Ovary (tissue), 9 donors: ENCODE data around the gene BBS5. TPM values are rescaled to one million over a fixed set of nuclear protein-coding genes. Genes with fewer than 3 reads are reported as not detected.

Experiments used
- DNase-seq, 5 donors: peaks; one replicate each; pipeline ENCODE4 v3.0.0-alpha.2; 2019 to 2020
- H3K27ac ChIP-seq, 2 donors: fragments of 200-600 bp; one replicate each; pipeline versions ENCODE4 v1.5.1 to v1.8.0; 2019 to 2022
- H3K27me3 ChIP-seq: fragments of 200-600 bp; one replicate; pipeline ENCODE4 v1.8.0; 2022
- H3K36me3 ChIP-seq: fragments of 200-600 bp; sonication (generic); one replicate; pipeline ENCODE4 v1.5.1; 2019
- H3K4me1 ChIP-seq: one replicate; pipeline ENCODE4 v1.8.1; 2013; ENCODE audit warnings: mild to moderate bottlenecking, moderate library complexity; ENCODE audit not compliant: insufficient read depth
- H3K4me3 ChIP-seq: fragments of 200-600 bp; sonication (generic); one replicate; pipeline ENCODE4 v1.5.1; 2017
- H3K9me3 ChIP-seq, 2 donors: fragments of 200-600 bp in 1 of 2; sonication (generic) in 1 of 2; one replicate each; pipeline versions ENCODE4 v1.5.1 to v1.8.1; 2013 to 2019; ENCODE audit warnings: mild to moderate bottlenecking in 1 of 2, moderate library complexity in 1 of 2
- EP300 ChIP-seq: sonication (generic); formaldehyde crosslinking; IDR thresholded peaks from one replicate; pipeline ENCODE4 v1.6.1; 2017; ENCODE audit warnings: antibody characterized with exemption
- POLR2A ChIP-seq: fragments of 450-650 bp; IDR thresholded peaks from one replicate; pipeline ENCODE4 v1.6.1; 2017; ENCODE audit warnings: antibody characterized with exemption, mild to moderate bottlenecking, moderate library complexity
- WGBS, 3 donors: extraction: QIAGEN DNeasy Blood & Tissue Kit in 1 of 3; methylation state at CpG; one replicate each; pipeline versions ENCODE4 v1.1.5 to v1.1.7; 2013 to 2017; 5-methylcytosine and 5-hydroxymethylcytosine counted together
- intact Hi-C, 4 donors: fragments of 100-400 bp; cut with DNase I; formaldehyde crosslinking; loops; one replicate each; pipeline versions ENCODE4 v1.11.0 to v1.15.1; 2022 to 2023
- polyA plus RNA-seq, 2 donors: library from polyadenylated mRNA; stranded (reverse); fragments of 200-250 nt in 1 of 2; fragments of 350-450 nt in 1 of 2; fragmentation: Illumina TruSeq in 1 of 2; extraction: RNeasy Lipid Tissue Mini Kit (QIAGEN cat#74804) in 1 of 2; gene quantifications; one replicate each; pipeline ENCODE4 v1.2.3, GENCODE V29; 2013 to 2014
- total RNA-seq, 7 donors: library from RNA; depleted of rRNA in 2 of 7; stranded (reverse); fragments of >200 nt in 2 of 7; fragmentation: NEBNext Ultra II Directional in 3 of 7; extraction: Animal tissue kit (Norgen Biotek cat#: 25700) in 3 of 7; gene quantifications; one replicate each; pipeline versions ENCODE4 v1.1.0 to v1.2.4, GENCODE V29; 2016 to 2023
- TF ChIP-seq, protein P1 (sequence below), 3 donors: fragments of 450-650 bp in 2 of 3; fragments of 200-600 bp in 1 of 3; IDR thresholded peaks; one replicate each; pipeline versions ENCODE4 v1.5.1 to v1.8.0; 2016 to 2022; ENCODE audit warnings: antibody characterized with exemption in 3 of 3, mild to moderate bottlenecking in 1 of 3
- donor health status: DM: no; HTN: no; CAD: no; lungs with moderate emphysema.
- donor health status: DM: no; HTN: no; CAD: no.
- donor health status: Bipolar disorder and iron deficiency.
- donor health status: DM: yes; HTN: yes; CAD: no.
- donor health status: DM: no; HTN: no; CAD: no.
- donor health status: DM: yes; HTN: yes; CAD: no.

BBS5 gene
- total and polyA plus RNA-seq, 9 donors: 7.4 to 17.2 (median 11.8) TPM

DNA sequence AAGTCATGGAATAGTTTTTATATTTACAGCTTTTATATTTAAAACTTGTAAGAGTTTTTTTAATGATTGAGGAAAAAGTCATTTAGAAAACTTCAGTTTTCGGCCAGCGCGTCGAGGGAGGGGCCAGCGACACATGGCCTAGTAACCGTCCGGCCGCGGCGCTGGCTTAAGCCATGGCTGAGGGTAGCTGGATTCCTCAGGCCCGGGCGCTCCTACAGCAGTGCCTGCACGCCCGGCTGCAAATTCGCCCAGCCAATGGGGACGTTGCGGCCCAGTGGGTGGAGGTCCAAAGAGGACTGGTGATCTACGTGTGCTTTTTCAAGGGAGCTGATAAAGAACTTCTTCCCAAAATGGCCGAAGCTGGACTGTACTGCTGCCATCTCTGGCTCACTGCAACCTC is 25.4 kb downstream of the BBS5 start:
- no peaks in the 10 kb centered on the region for H3K36me3 ChIP-seq
- H3K4me3 ChIP-seq: no peak overlapping the region
- 96 to 98% (median 98%) methylated on average over 19 of the region's 19 CpGs for WGBS, 3 donors
- H3K27ac ChIP-seq: no peak overlapping the region
- H3K4me1 ChIP-seq: peaks cover 2% of the 10 kb centered on the region
- intact Hi-C loops: no loop called here
- no peaks in the 10 kb centered on the region for H3K27me3 ChIP-seq
- TF ChIP-seq POLR2A (no peak), EP300 (no peak)
- TF ChIP-seq, protein P1, sequence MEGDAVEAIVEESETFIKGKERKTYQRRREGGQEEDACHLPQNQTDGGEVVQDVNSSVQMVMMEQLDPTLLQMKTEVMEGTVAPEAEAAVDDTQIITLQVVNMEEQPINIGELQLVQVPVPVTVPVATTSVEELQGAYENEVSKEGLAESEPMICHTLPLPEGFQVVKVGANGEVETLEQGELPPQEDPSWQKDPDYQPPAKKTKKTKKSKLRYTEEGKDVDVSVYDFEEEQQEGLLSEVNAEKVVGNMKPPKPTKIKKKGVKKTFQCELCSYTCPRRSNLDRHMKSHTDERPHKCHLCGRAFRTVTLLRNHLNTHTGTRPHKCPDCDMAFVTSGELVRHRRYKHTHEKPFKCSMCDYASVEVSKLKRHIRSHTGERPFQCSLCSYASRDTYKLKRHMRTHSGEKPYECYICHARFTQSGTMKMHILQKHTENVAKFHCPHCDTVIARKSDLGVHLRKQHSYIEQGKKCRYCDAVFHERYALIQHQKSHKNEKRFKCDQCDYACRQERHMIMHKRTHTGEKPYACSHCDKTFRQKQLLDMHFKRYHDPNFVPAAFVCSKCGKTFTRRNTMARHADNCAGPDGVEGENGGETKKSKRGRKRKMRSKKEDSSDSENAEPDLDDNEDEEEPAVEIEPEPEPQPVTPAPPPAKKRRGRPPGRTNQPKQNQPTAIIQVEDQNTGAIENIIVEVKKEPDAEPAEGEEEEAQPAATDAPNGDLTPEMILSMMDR (IDR thresholded peaks at IDR 0.05): no peak
- no peaks in the 10 kb centered on the region for H3K9me3 ChIP-seq
- DNase-seq: no peak

DNA sequence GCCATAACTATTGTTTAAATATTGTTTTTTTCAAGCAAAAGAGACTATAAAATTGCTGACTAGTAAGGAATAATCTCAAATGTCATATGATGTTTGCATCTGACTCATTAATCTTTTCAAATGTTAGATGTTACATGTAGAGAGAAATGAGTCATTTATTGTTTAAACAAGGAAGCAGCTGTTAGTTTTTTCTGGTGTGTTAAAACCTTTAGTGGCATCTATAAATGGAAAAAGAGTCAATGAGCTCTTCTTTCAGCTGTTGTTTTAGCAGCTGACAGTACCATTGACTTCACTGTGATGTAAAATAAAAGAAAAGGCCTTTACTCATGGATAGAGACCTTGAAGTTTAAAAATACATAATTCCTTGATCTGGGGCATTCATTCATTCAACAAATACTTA is 28.4 kb downstream of the BBS5 start:
- DNase-seq: no peak
- Histone ChIP-seq H3K4me1 (peaks cover 3% of the 10 kb centered on the region), H3K27ac (no peak overlapping the region), H3K4me3 (no peak overlapping the region), H3K9me3 (no peaks in the 10 kb centered on the region), H3K27me3 (no peaks in the 10 kb centered on the region), H3K36me3 (no peaks in the 10 kb centered on the region)
- TF ChIP-seq, protein P1 (IDR thresholded peaks at IDR 0.05): no peak
- TF ChIP-seq EP300 (no peak), POLR2A (no peak)
- intact Hi-C loops: no loop called here

DNA sequence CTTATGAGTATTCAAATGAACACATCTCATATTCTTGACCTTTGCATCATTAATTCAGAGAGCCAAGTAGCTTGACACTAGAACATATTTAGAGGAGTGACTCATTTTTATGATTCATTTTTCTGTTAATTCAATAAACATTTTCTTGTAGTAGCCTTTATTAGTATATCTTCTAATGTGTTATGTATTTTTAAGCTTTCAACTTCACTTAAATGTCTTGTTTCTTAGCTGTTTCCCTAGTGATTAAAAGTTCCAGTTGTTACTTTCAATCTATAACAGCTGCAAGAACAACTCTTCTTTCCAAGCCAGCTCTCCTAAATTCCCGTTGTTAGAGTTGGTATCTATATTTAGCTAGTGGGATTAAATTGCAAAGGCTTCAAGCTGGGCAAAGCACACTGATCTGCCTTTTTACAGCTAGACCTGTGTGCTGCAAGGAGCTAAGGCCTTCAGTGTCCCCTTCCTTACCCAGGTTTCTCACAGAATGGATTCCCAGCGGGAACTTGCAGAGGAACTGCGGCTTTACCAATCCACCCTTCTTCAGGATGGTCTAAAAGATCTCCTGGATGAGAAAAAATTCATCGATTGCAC is 30.1 kb downstream of the BBS5 start, which contains the start of gene KLHL41:
Gene KLHL41, plus strand, starts transcription at position 405 of the 588 bp plus-strand sequence. Its CDS starts 77 bp downstream, at position 482.
- Histone ChIP-seq H3K9me3 (no peaks in the 10 kb centered on the region), H3K27ac (no peak within 1 kb of the TSS), H3K27me3 (no peaks in the 10 kb centered on the region), H3K4me3 (no peak within 1 kb of the TSS), H3K4me1 (peaks cover 3% of the 10 kb centered on the region), H3K36me3 (no peaks in the 10 kb centered on the region)
- WGBS, 3 donors: 66 to 68% (median 67%) methylated on average over 4 of the region's 4 CpGs
- DNase-seq: no peak
- intact Hi-C loops: no loop called here
- no peak for TF ChIP-seq EP300
- TF ChIP-seq, protein P1 (IDR thresholded peaks at IDR 0.05): no peak

DNA sequence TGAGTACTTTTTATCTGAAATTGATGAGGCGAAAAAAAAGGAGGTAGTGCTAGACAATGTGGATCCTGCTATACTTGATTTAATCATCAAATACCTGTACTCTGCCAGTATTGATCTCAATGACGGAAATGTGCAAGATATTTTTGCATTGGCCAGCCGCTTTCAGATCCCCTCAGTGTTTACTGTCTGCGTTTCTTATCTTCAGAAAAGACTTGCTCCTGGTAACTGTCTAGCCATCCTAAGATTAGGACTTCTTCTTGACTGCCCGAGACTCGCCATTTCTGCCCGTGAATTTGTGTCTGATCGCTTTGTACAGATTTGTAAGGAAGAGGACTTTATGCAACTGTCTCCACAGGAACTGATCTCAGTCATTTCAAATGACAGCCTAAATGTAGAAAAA is 30.7 kb downstream of the BBS5 start:
- Histone ChIP-seq H3K27ac (no peak overlapping the region), H3K4me3 (no peak overlapping the region), H3K9me3 (no peaks in the 10 kb centered on the region), H3K27me3 (no peaks in the 10 kb centered on the region), H3K4me1 (peaks cover 3% of the 10 kb centered on the region), H3K36me3 (no peaks in the 10 kb centered on the region)
- 89 to 94% (median 89%) methylated on average over 8 of the region's 8 CpGs for WGBS, 3 donors
- TF ChIP-seq POLR2A (no peak), EP300 (no peak)
- TF ChIP-seq, protein P1 (IDR thresholded peaks at IDR 0.05): no peak
- DNase-seq: no peak
- intact Hi-C loops: no loop called here
